ENCODE results near the gene AGBL1. TPM values are rescaled to one million over a fixed set of nuclear protein-coding genes. Genes with fewer than 3 reads are reported as not detected.

AGBL1 gene
- total RNA-seq, 3 donors from 2014 or later (not counting 1 experiment from before 2014, with no cell fraction given): not detected

- Histone ChIP-seq H3K36me3 (ENCODE audit: control insufficient read depth, insufficient read depth, low read length) (no peaks in the 10 kb centered on the region), H3K4me1 (ENCODE audit: control insufficient read depth, insufficient read depth, low read length) (no peaks in the 10 kb centered on the region), H3K27ac (ENCODE audit: low read length) (no peak overlapping the region), H3K27me3 (ENCODE audit: control insufficient read depth, insufficient read depth, low read length) (no peaks in the 10 kb centered on the region), H3K9me3 (ENCODE audit: control insufficient read depth, insufficient read depth, low read length) (peaks cover 3% of the 10 kb centered on the region), H3K4me3 (ENCODE audit: low read length) (no peak overlapping the region)
- Mint-ChIP-seq H3K27me3 (ENCODE audit: low read depth in 2 of 2) (no peaks in the 10 kb centered on the region), H3K4me1 (no peaks in the 10 kb centered on the region), H3K9me3 (peaks cover 0 to 3% of the 10 kb centered on the region in 2 donors), H3K36me3 (no peaks in the 10 kb centered on the region), H3K27ac (no peak overlapping the region), H3K4me3 (no peak overlapping the region)
- DNase-seq: no peak
- no peak for ATAC-seq
- no peak for TF ChIP-seq CTCF (IDR thresholded peaks at IDR 0.05)
- intact Hi-C loops (cut with micrococcal nuclease): no loop called here
Observed at GRCh38 chr15:86403221-86403620, 323.6 kb downstream of the AGBL1 start.

GRCh38 chr15:86403914-86404583 lies 324.4 kb downstream of the AGBL1 start:
- H3K36me3 ChIP-seq (ENCODE audit: control insufficient read depth, insufficient read depth, low read length): no peaks in the 10 kb centered on the region
- Mint-ChIP-seq H3K36me3 (no peaks in the 10 kb centered on the region), H3K4me1 (no peaks in the 10 kb centered on the region), H3K27ac (no peak overlapping the region), H3K9me3 (peaks cover 0 to 3% of the 10 kb centered on the region in 2 donors), H3K4me3 (no peak overlapping the region), H3K27me3 (ENCODE audit: low read depth in 2 of 2) (no peaks in the 10 kb centered on the region)
- TF ChIP-seq CTCF (IDR thresholded peaks at IDR 0.05): no peak
- WGBS (ENCODE audit: insufficient coverage): 70% methylated on average over 3 of the region's 3 CpGs
- intact Hi-C loops (cut with micrococcal nuclease): no loop called here
- H3K4me3 ChIP-seq (ENCODE audit: low read length): no peak overlapping the region
- DNase-seq (no peak), ATAC-seq (no peak)
- H3K9me3 ChIP-seq (ENCODE audit: control insufficient read depth, insufficient read depth, low read length): peaks cover 3% of the 10 kb centered on the region
- no peaks in the 10 kb centered on the region for H3K27me3 ChIP-seq (ENCODE audit: control insufficient read depth, insufficient read depth, low read length)
- no peak overlapping the region for H3K27ac ChIP-seq (ENCODE audit: low read length)
- no peaks in the 10 kb centered on the region for H3K4me1 ChIP-seq (ENCODE audit: control insufficient read depth, insufficient read depth, low read length)

GRCh38 chr15:86408261-86408660 lies 328.6 kb downstream of the AGBL1 start:
- intact Hi-C loops (cut with micrococcal nuclease): no loop called here

More at GRCh38 chr15:86408261-86408660, 328.6 kb downstream of the AGBL1 start:
- no peak for TF ChIP-seq CTCF (IDR thresholded peaks at IDR 0.05)
- Mint-ChIP-seq H3K27me3 (ENCODE audit: low read depth in 2 of 2) (no peaks in the 10 kb centered on the region), H3K4me3 (no peak overlapping the region), H3K36me3 (no peaks in the 10 kb centered on the region), H3K9me3 (no peaks in the 10 kb centered on the region), H3K4me1 (no peaks in the 10 kb centered on the region), H3K27ac (no peak overlapping the region)
- H3K27me3 ChIP-seq (ENCODE audit: control insufficient read depth, insufficient read depth, low read length): peaks cover 3% of the 10 kb centered on the region
- peaks cover 3% of the 10 kb centered on the region for H3K9me3 ChIP-seq (ENCODE audit: control insufficient read depth, insufficient read depth, low read length)
- WGBS (ENCODE audit: insufficient coverage): 87% methylated on average over 3 of the region's 3 CpGs
- no peak overlapping the region for H3K27ac ChIP-seq (ENCODE audit: low read length)
- no peaks in the 10 kb centered on the region for H3K4me1 ChIP-seq (ENCODE audit: control insufficient read depth, insufficient read depth, low read length)
- no peak for DNase-seq
- ATAC-seq: no peak
- H3K36me3 ChIP-seq (ENCODE audit: control insufficient read depth, insufficient read depth, low read length): no peaks in the 10 kb centered on the region
- no peak overlapping the region for H3K4me3 ChIP-seq (ENCODE audit: low read length)
